HG03575 (cell line): ENCODE results near the gene PLEKHM1.
"Not testable (repeated sequence)": the region's sequence is repeated elsewhere in the genome, so short reads cannot be mapped to it uniquely, and the experiment has no call there.

Experiments used
- ATAC-seq: cut with Tn5 transposase; IDR thresholded peaks from one replicate; pipeline ENCODE4 v1.9.1; 2021; ENCODE audit not compliant: unreplicated experiment, insufficient number of reproducible peaks, low FRiP score; ENCODE audit errors: extremely low read depth

PLEKHM1 gene

GRCh38 chr17:45468293-45469203 is 22.0 kb downstream of the PLEKHM1 start:
- not testable (repeated sequence) for ATAC-seq

GRCh38 chr17:45461524-45462327 is 28.8 kb downstream of the PLEKHM1 start:
- not testable (repeated sequence) for ATAC-seq

GRCh38 chr17:45460422-45460821 is 30.1 kb downstream of the PLEKHM1 start:
- not testable (repeated sequence) for ATAC-seq

GRCh38 chr17:45454341-45454740 is 36.2 kb downstream of the PLEKHM1 start:
- ATAC-seq: not testable (repeated sequence)

- not testable (repeated sequence) for ATAC-seq
These were observed 36.8 kb downstream of the PLEKHM1 start for GRCh38 chr17:45453731-45454130.

- not testable (repeated sequence) for ATAC-seq
These were observed 37.3 kb downstream of the PLEKHM1 start for GRCh38 chr17:45453225-45453534.

- ATAC-seq: not testable (repeated sequence)
These were observed 37.9 kb downstream of the PLEKHM1 start for GRCh38 chr17:45452329-45453224.

GRCh38 chr17:45451660-45452059 is 38.9 kb downstream of the PLEKHM1 start:
- ATAC-seq: not testable (repeated sequence)

GRCh38 chr17:45451131-45451530 is 39.4 kb downstream of the PLEKHM1 start:
- no peak for ATAC-seq

GRCh38 chr17:45449708-45450329 is 40.7 kb downstream of the PLEKHM1 start:
- ATAC-seq: not testable (repeated sequence)

- not testable (repeated sequence) for ATAC-seq
These were observed 41.3 kb downstream of the PLEKHM1 start for GRCh38 chr17:45449260-45449659.

- not testable (repeated sequence) for ATAC-seq
These were observed 42.0 kb downstream of the PLEKHM1 start for GRCh38 chr17:45448483-45448882.

GRCh38 chr17:45448066-45448465 is 42.5 kb downstream of the PLEKHM1 start:
- ATAC-seq: not testable (repeated sequence)

GRCh38 chr17:45447650-45448049 is 42.9 kb downstream of the PLEKHM1 start:
- not testable (repeated sequence) for ATAC-seq

- not testable (repeated sequence) for ATAC-seq
These were observed 43.5 kb downstream of the PLEKHM1 start for GRCh38 chr17:45446872-45447625.

- not testable (repeated sequence) for ATAC-seq
These were observed 44.4 kb downstream of the PLEKHM1 start for GRCh38 chr17:45445901-45446743.
